OCI-LY3 (cell line): ENCODE measurements around the gene KLC3.

ENCODE experiments used
- CTCF ChIP-seq: fragments of 200-600, 300-600 bp; sonication (generic); IDR thresholded peaks from 2 replicates; pipeline ENCODE4 v1.5.1; 2014; ENCODE audit warnings: antibody characterized with exemption, low read length, low read depth
- EZH2phosphoT487 ChIP-seq: fragments of 200-600 bp; shearing (Covaris generic); IDR thresholded peaks from 2 replicates; pipeline ENCODE4 v1.6.1; 2018; ENCODE audit warnings: antibody characterized with exemption, mixed run types, low read depth

- TF ChIP-seq CTCF (no peak), EZH2phosphoT487 (no peak)
Measured at GRCh38 chr19:45324349-45324907, 16.1 kb upstream of the KLC3 start.
